ENCODE results near the gene KIR3DL3.
"Not testable (repeated sequence)": the region's sequence is repeated elsewhere in the genome, so short reads cannot be mapped to it uniquely, and the experiment has no call there.

KIR3DL3 gene

GRCh38 chr19:54704928-54705327 is 19.3 kb upstream of the KIR3DL3 start:
- Histone ChIP-seq H3K4me3 (ENCODE audit: low read length) (no peak overlapping the region), H3K36me3 (ENCODE audit: control insufficient read depth, low read depth, low read length) (no peaks in the 10 kb centered on the region), H3K9ac (ENCODE audit: low read length) (no peak overlapping the region), H3K27ac (ENCODE audit: low read length) (no peak overlapping the region), H3K27me3 (ENCODE audit: control insufficient read depth, insufficient read depth, low read length) (no peaks in the 10 kb centered on the region), H3K4me1 (ENCODE audit: control insufficient read depth, low read depth, low read length) (no peaks in the 10 kb centered on the region), H3K9me3 (ENCODE audit: control insufficient read depth, low read depth, low read length) (peaks cover 53% of the 10 kb centered on the region)

GRCh38 chr19:54707962-54708361 is 16.3 kb upstream of the KIR3DL3 start:
- Histone ChIP-seq H3K4me3 (ENCODE audit: low read length) (no peak overlapping the region), H3K9me3 (ENCODE audit: control insufficient read depth, low read depth, low read length) (peaks cover 44% of the 10 kb centered on the region), H3K27me3 (ENCODE audit: control insufficient read depth, insufficient read depth, low read length) (no peaks in the 10 kb centered on the region), H3K9ac (ENCODE audit: low read length) (no peak overlapping the region), H3K4me1 (ENCODE audit: control insufficient read depth, low read depth, low read length) (no peaks in the 10 kb centered on the region), H3K36me3 (ENCODE audit: control insufficient read depth, low read depth, low read length) (no peaks in the 10 kb centered on the region), H3K27ac (ENCODE audit: low read length) (no peak overlapping the region)

- H3K9me3 ChIP-seq (ENCODE audit: control insufficient read depth, low read depth, low read length): peaks cover 46% of the 10 kb centered on the region
- no peak overlapping the region for H3K4me3 ChIP-seq (ENCODE audit: low read length)
- no peaks in the 10 kb centered on the region for H3K4me1 ChIP-seq (ENCODE audit: control insufficient read depth, low read depth, low read length)
- no peaks in the 10 kb centered on the region for H3K36me3 ChIP-seq (ENCODE audit: control insufficient read depth, low read depth, low read length)
- H3K27ac ChIP-seq (ENCODE audit: low read length): no peak overlapping the region
- H3K9ac ChIP-seq (ENCODE audit: low read length): no peak overlapping the region
- H3K27me3 ChIP-seq (ENCODE audit: control insufficient read depth, insufficient read depth, low read length): no peaks in the 10 kb centered on the region
These were observed 15.5 kb upstream of the KIR3DL3 start for GRCh38 chr19:54708781-54709180.

GRCh38 chr19:54709212-54709948 is 14.9 kb upstream of the KIR3DL3 start:
- Histone ChIP-seq H3K27ac (ENCODE audit: low read length) (no peak overlapping the region), H3K36me3 (ENCODE audit: control insufficient read depth, low read depth, low read length) (no peaks in the 10 kb centered on the region), H3K9ac (ENCODE audit: low read length) (no peak overlapping the region), H3K9me3 (ENCODE audit: control insufficient read depth, low read depth, low read length) (peaks cover 40% of the 10 kb centered on the region), H3K27me3 (ENCODE audit: control insufficient read depth, insufficient read depth, low read length) (no peaks in the 10 kb centered on the region), H3K4me1 (ENCODE audit: control insufficient read depth, low read depth, low read length) (no peaks in the 10 kb centered on the region), H3K4me3 (ENCODE audit: low read length) (no peak overlapping the region)

- not testable (repeated sequence) for H3K27me3 ChIP-seq (ENCODE audit: control insufficient read depth, insufficient read depth, low read length); H3K4me1 ChIP-seq (ENCODE audit: control insufficient read depth, low read depth, low read length)
These were observed 14.3 kb upstream of the KIR3DL3 start for GRCh38 chr19:54709956-54710355.

GRCh38 chr19:54724644-54725043 is 402 bp downstream of the KIR3DL3 start:
- no peak overlapping the region for H3K27ac ChIP-seq (ENCODE audit: low read length)
- H3K9me3 ChIP-seq (ENCODE audit: control insufficient read depth, low read depth, low read length): peaks cover 53% of the 10 kb centered on the region
- H3K4me3 ChIP-seq (ENCODE audit: low read length): no peak overlapping the region
- H3K36me3 ChIP-seq (ENCODE audit: control insufficient read depth, low read depth, low read length): no peaks in the 10 kb centered on the region
- no peak overlapping the region for H3K9ac ChIP-seq (ENCODE audit: low read length)
- H3K4me1 ChIP-seq (ENCODE audit: control insufficient read depth, low read depth, low read length): no peaks in the 10 kb centered on the region
- H3K27me3 ChIP-seq (ENCODE audit: control insufficient read depth, insufficient read depth, low read length): no peaks in the 10 kb centered on the region

More at GRCh38 chr19:54709956-54710355, 14.3 kb upstream of the KIR3DL3 start:
- H3K9me3 ChIP-seq (ENCODE audit: control insufficient read depth, low read depth, low read length): peaks cover 39% of the 10 kb centered on the region
- not testable (repeated sequence) for H3K36me3 ChIP-seq (ENCODE audit: control insufficient read depth, low read depth, low read length); H3K4me3 ChIP-seq (ENCODE audit: low read length); H3K27ac ChIP-seq (ENCODE audit: low read length); H3K9ac ChIP-seq (ENCODE audit: low read length)

GRCh38 chr19:54725321-54725720 is 1.1 kb downstream of the KIR3DL3 start:
- Histone ChIP-seq H3K36me3 (ENCODE audit: control insufficient read depth, low read depth, low read length) (no peaks in the 10 kb centered on the region), H3K4me3 (ENCODE audit: low read length) (no peak overlapping the region), H3K9me3 (ENCODE audit: control insufficient read depth, low read depth, low read length) (peaks cover 50% of the 10 kb centered on the region), H3K4me1 (ENCODE audit: control insufficient read depth, low read depth, low read length) (no peaks in the 10 kb centered on the region), H3K27me3 (ENCODE audit: control insufficient read depth, insufficient read depth, low read length) (no peaks in the 10 kb centered on the region), H3K27ac (ENCODE audit: low read length) (no peak overlapping the region), H3K9ac (ENCODE audit: low read length) (no peak overlapping the region)

GRCh38 chr19:54727562-54727961 is 3.3 kb downstream of the KIR3DL3 start:
- Histone ChIP-seq H3K36me3 (ENCODE audit: control insufficient read depth, low read depth, low read length) (no peaks in the 10 kb centered on the region), H3K27me3 (ENCODE audit: control insufficient read depth, insufficient read depth, low read length) (no peaks in the 10 kb centered on the region), H3K27ac (ENCODE audit: low read length) (no peak overlapping the region), H3K4me3 (ENCODE audit: low read length) (no peak overlapping the region), H3K4me1 (ENCODE audit: control insufficient read depth, low read depth, low read length) (no peaks in the 10 kb centered on the region), H3K9ac (ENCODE audit: low read length) (no peak overlapping the region), H3K9me3 (ENCODE audit: control insufficient read depth, low read depth, low read length) (peaks cover 47% of the 10 kb centered on the region)

GRCh38 chr19:54728167-54728566 is 3.9 kb downstream of the KIR3DL3 start:
- H3K9ac ChIP-seq (ENCODE audit: low read length): no peak overlapping the region
- no peaks in the 10 kb centered on the region for H3K36me3 ChIP-seq (ENCODE audit: control insufficient read depth, low read depth, low read length)
- peaks cover 45% of the 10 kb centered on the region for H3K9me3 ChIP-seq (ENCODE audit: control insufficient read depth, low read depth, low read length)
- no peaks in the 10 kb centered on the region for H3K27me3 ChIP-seq (ENCODE audit: control insufficient read depth, insufficient read depth, low read length)
- no peak overlapping the region for H3K27ac ChIP-seq (ENCODE audit: low read length)
- H3K4me3 ChIP-seq (ENCODE audit: low read length): no peak overlapping the region
- H3K4me1 ChIP-seq (ENCODE audit: control insufficient read depth, low read depth, low read length): no peaks in the 10 kb centered on the region

GRCh38 chr19:54729416-54730188 is 5.4 kb downstream of the KIR3DL3 start:
- peaks cover 41% of the 10 kb centered on the region for H3K9me3 ChIP-seq (ENCODE audit: control insufficient read depth, low read depth, low read length)
- H3K27ac ChIP-seq (ENCODE audit: low read length): no peak overlapping the region
- H3K27me3 ChIP-seq (ENCODE audit: control insufficient read depth, insufficient read depth, low read length): no peaks in the 10 kb centered on the region

GRCh38 chr19:54731191-54731590 is 6.9 kb downstream of the KIR3DL3 start:
- Histone ChIP-seq H3K4me3 (ENCODE audit: low read length) (no peak overlapping the region), H3K9me3 (ENCODE audit: control insufficient read depth, low read depth, low read length) (peaks cover 32% of the 10 kb centered on the region), H3K27me3 (ENCODE audit: control insufficient read depth, insufficient read depth, low read length) (no peaks in the 10 kb centered on the region), H3K27ac (ENCODE audit: low read length) (no peak overlapping the region), H3K9ac (ENCODE audit: low read length) (no peak overlapping the region), H3K4me1 (ENCODE audit: control insufficient read depth, low read depth, low read length) (no peaks in the 10 kb centered on the region), H3K36me3 (ENCODE audit: control insufficient read depth, low read depth, low read length) (no peaks in the 10 kb centered on the region)

More at GRCh38 chr19:54729416-54730188, 5.4 kb downstream of the KIR3DL3 start:
- no peak overlapping the region for H3K4me3 ChIP-seq (ENCODE audit: low read length)
- H3K4me1 ChIP-seq (ENCODE audit: control insufficient read depth, low read depth, low read length): no peaks in the 10 kb centered on the region
- H3K9ac ChIP-seq (ENCODE audit: low read length): no peak overlapping the region
- H3K36me3 ChIP-seq (ENCODE audit: control insufficient read depth, low read depth, low read length): no peaks in the 10 kb centered on the region

GRCh38 chr19:54738306-54738705 is 14.1 kb downstream of the KIR3DL3 start, which contains the start of gene KIR2DL3:
Gene KIR2DL3 (plus strand): TSS chr19:54738513. CDS start chr19:54738546, 33 bp downstream.
- H3K27ac ChIP-seq (ENCODE audit: low read length); H3K36me3 ChIP-seq (ENCODE audit: control insufficient read depth, low read depth, low read length); H3K4me1 ChIP-seq (ENCODE audit: control insufficient read depth, low read depth, low read length); H3K27me3 ChIP-seq (ENCODE audit: control insufficient read depth, insufficient read depth, low read length); H3K4me3 ChIP-seq (ENCODE audit: low read length); H3K9ac ChIP-seq (ENCODE audit: low read length): not testable (repeated sequence)
- H3K9me3 ChIP-seq (ENCODE audit: control insufficient read depth, low read depth, low read length): peaks cover 39% of the 10 kb centered on the region

Measured in iPS-18a (cell line).